DOHH2 (cell line): ENCODE data around the gene SERPINH1.

Source experiments
- H3F3A ChIP-seq: fragments of 200-600 bp; sonication (generic), shearing (Covaris generic); 2 replicates; pipeline ENCODE4 v1.6.0; 2016; ENCODE audit warnings: antibody characterized with exemption, mild to moderate bottlenecking; ENCODE audit not compliant: control insufficient read depth, insufficient read depth
- H3K27ac ChIP-seq: fragments of 200-600 bp; sonication (generic); 2 replicates; pipeline ENCODE4 v1.5.1; 2014; ENCODE audit warnings: low read depth, mild to moderate bottlenecking, low read length, moderate library complexity
- H3K27me3 ChIP-seq: fragments of 200-600 bp; sonication (generic); 2 replicates; pipeline ENCODE4 v1.6.1; 2014; ENCODE audit warnings: mild to moderate bottlenecking, low read length, mixed read lengths; ENCODE audit not compliant: control insufficient read depth
- H3K36me3 ChIP-seq: fragments of 200-600 bp; sonication (generic); 2 replicates; pipeline ENCODE4 v1.6.1; 2014; ENCODE audit warnings: mild to moderate bottlenecking, low read length, moderate library complexity, mixed read lengths; ENCODE audit not compliant: control insufficient read depth
- H3K4me1 ChIP-seq: fragments of 200-600 bp; sonication (generic); 2 replicates; pipeline ENCODE4 v1.6.1; 2014; ENCODE audit warnings: mild to moderate bottlenecking, low read length, mixed read lengths; ENCODE audit not compliant: control insufficient read depth
- H3K4me2 ChIP-seq: fragments of 200-600 bp; sonication (generic); 2 replicates; pipeline ENCODE4 v1.6.0; 2014; ENCODE audit warnings: mild to moderate bottlenecking, low read length, moderate library complexity
- H3K4me3 ChIP-seq: fragments of 200-600 bp; sonication (generic); 2 replicates; pipeline ENCODE4 v1.5.1; 2014; ENCODE audit warnings: mild to moderate bottlenecking, low read length, mixed read lengths
- H3K79me2 ChIP-seq: fragments of 200-600 bp; sonication (generic); 2 replicates; pipeline ENCODE4 v1.6.1; 2014; ENCODE audit warnings: mild to moderate bottlenecking, low read length, mixed read lengths; ENCODE audit not compliant: control insufficient read depth
- H3K9me2 ChIP-seq: fragments of 200-600 bp; sonication (generic); replicated peaks from 2 replicates; pipeline ENCODE4 v1.6.1; 2014; ENCODE audit warnings: mild to moderate bottlenecking, low read length, mixed read lengths; ENCODE audit not compliant: control insufficient read depth
- H3K9me3 ChIP-seq: fragments of 200-600 bp; sonication (generic); 2 replicates; pipeline ENCODE4 v1.6.1; 2014; ENCODE audit warnings: antibody characterized with exemption, low read length, mixed read lengths; ENCODE audit not compliant: control insufficient read depth, insufficient read depth
- H4K20me1 ChIP-seq: fragments of 200-600 bp; sonication (generic); 2 replicates; pipeline ENCODE4 v1.6.0; 2014; ENCODE audit warnings: low read depth, mild to moderate bottlenecking, antibody characterized with exemption, low read length, moderate library complexity; ENCODE audit not compliant: control insufficient read depth, insufficient read depth
- CTCF ChIP-seq: fragments of 200-600 bp; sonication (generic); IDR thresholded peaks from one replicate; pipeline ENCODE4 v1.5.1; 2014; ENCODE audit warnings: antibody characterized with exemption, mild to moderate bottlenecking, low read depth, low read length; ENCODE audit not compliant: poor library complexity, severe bottlenecking
- EZH2phosphoT487 ChIP-seq: fragments of 200-600 bp; sonication (generic); IDR thresholded peaks from 2 replicates; pipeline ENCODE4 v1.6.1; 2017; ENCODE audit warnings: borderline replicate concordance, mild to moderate bottlenecking, antibody characterized with exemption, low read length, moderate library complexity, mixed read lengths

SERPINH1 gene

GRCh38 chr11:75548595-75549272, 13.3 kb upstream of the SERPINH1 start:
- H3K27me3 ChIP-seq = peaks cover 4% of the 10 kb centered on the region
- H3K4me3 ChIP-seq = no peak overlapping the region
- H4K20me1 ChIP-seq = no peaks in the 10 kb centered on the region
- TF ChIP-seq CTCF = no peak
- no peak for TF ChIP-seq EZH2phosphoT487
- no peaks in the 10 kb centered on the region for H3K36me3 ChIP-seq
- no peaks in the 10 kb centered on the region for H3K79me2 ChIP-seq
- no peaks in the 10 kb centered on the region for H3K9me2 ChIP-seq
- no peak overlapping the region for H3K4me2 ChIP-seq
- H3K27ac ChIP-seq = no peak overlapping the region
- peaks cover 13% of the 10 kb centered on the region for H3K4me1 ChIP-seq
- H3K9me3 ChIP-seq = no peaks in the 10 kb centered on the region
- H3F3A ChIP-seq = no peaks in the 10 kb centered on the region

- Histone ChIP-seq H3K4me2 (no peak overlapping the region), H4K20me1 (no peaks in the 10 kb centered on the region), H3K27me3 (peaks cover 4% of the 10 kb centered on the region), H3K36me3 (no peaks in the 10 kb centered on the region), H3K9me2 (no peaks in the 10 kb centered on the region), H3K9me3 (no peaks in the 10 kb centered on the region), H3K4me1 (peaks cover 13% of the 10 kb centered on the region), H3K79me2 (no peaks in the 10 kb centered on the region), H3K27ac (no peak overlapping the region), H3K4me3 (no peak overlapping the region), H3F3A (no peaks in the 10 kb centered on the region)
- TF ChIP-seq CTCF (no peak), EZH2phosphoT487 (no peak)
These were observed 12.6 kb upstream of the SERPINH1 start for GRCh38 chr11:75549370-75549958.

- Histone ChIP-seq H3K9me2 (no peaks in the 10 kb centered on the region), H3K27ac (no peak overlapping the region), H3K27me3 (peaks cover 8% of the 10 kb centered on the region; the same call in 1 of the 2 replicates), H3K4me1 (peaks cover 13% of the 10 kb centered on the region), H3F3A (no peaks in the 10 kb centered on the region), H3K36me3 (no peaks in the 10 kb centered on the region), H4K20me1 (no peaks in the 10 kb centered on the region), H3K4me2 (no peak overlapping the region), H3K9me3 (no peaks in the 10 kb centered on the region), H3K4me3 (no peak overlapping the region), H3K79me2 (no peaks in the 10 kb centered on the region)
- TF ChIP-seq EZH2phosphoT487 (no peak), CTCF (no peak)
These were observed 8.9 kb upstream of the SERPINH1 start for GRCh38 chr11:75553182-75553581.
